HG02642 (cell line): ENCODE results near the gene NEU3.

Experiments used
- ATAC-seq: cut with Tn5 transposase; IDR thresholded peaks from one replicate; pipeline ENCODE4 v1.9.1; 2021; ENCODE audit warnings: mild to moderate bottlenecking; ENCODE audit not compliant: unreplicated experiment, poor library complexity

The NEU3 gene

DNA sequence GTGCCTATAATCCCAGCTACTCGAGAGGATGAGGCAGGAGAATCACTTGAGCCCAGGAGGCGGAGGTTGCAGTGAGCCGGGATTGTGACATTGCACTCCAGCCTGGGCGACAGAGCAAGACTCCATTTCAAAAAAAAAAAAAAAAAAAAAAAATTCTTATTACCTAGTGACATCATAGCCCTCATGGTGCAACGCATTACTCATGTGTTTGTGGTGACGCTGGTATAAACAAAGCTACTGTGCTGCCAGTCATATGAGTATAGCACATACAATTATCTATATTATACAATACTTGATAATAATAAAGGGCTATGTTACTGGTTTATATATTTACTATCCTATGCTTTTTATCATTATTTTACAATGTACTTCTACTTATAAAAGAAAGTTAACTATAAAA, 66.8 kb downstream of the NEU3 start:
- no peak for ATAC-seq

DNA sequence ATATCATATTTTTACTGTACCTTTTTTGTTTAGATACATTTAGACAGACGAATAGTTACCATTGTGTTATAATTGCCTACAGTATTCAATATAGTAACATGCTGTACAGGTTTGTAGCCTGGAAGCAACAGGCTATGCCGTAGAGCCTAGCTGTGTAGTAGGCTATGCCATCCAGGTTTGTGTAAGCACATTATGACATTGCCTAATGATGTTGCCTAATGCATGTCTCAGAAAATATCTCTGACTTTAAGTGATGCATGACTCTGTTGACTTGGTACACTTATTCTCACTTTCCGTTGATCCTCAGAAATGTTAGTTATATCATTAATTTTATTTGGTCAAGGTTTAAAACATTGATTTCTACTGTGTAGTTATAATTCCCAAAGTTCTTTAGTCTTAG, 68.1 kb downstream of the NEU3 start:
- no peak for ATAC-seq

DNA sequence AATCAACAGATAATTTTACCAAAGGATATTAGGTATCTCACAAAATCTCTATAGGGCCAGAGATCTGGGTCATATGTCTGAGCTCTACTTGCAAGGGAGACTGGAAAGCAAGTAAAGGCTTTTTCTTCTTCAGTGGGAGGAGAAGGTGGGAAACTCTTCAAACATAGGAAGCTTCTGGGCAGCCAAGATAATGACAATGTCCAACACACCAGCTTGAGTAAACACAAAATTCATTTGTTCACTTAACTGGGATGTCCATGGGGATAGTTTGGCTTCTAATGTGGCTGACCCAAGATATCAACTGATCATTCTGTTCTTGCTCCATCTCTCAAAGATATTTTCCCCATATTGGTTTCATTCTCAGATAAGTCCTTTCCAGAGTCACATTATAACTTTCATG, 70.6 kb downstream of the NEU3 start:
- no peak for ATAC-seq

DNA sequence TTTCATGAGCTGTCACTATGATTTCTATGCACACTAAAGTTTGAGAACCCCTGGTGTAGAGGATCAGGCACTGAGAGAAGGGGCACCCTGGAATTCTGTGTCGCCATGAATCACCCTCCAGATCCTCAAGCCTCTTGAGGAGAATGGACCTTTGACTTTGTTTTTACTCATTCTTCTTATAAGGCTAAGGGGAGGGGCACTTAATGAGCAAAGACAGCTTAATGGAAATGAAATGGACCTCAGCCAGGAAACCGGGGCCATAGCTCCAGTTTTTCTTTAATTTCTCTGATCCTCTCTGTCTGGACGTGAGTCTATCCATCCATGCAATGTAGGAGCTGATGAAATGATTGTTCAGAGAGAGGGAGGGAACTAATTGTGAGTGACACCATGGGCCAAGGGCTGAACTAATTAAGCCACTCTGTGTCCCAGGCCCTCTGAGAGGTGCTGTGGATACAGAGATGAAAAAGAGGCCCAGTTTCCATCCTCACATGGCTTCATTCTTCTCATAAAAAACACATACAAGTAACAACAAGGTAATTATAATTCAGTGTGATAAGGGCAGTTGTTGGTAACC, 75.1 kb downstream of the NEU3 start:
- no peak for ATAC-seq

DNA sequence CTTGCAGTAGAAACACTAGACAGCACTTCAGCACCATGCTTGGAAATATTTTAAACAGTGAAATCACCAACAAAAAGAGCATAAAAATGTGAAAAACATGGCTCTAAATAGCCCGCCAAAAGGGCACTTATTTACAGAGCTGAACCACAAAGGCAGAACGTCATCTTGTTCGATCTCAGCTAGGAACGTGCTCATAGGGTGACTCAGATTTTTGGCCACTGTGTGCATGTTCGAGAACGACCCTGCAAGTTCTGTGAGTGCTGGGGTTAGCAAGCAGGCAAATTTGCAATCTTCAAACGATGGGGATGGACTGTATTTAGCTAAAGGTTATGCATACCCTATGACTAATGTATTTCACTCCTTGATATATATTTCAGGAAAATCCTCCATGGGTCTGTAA, 77.3 kb downstream of the NEU3 start:
- no peak for ATAC-seq
